HUES64 (cell line): ENCODE data around the gene IP6K3.

ENCODE experiments used
- H3K27ac ChIP-seq: 2 replicates; pipeline ENCODE4 v1.7.0; 2013; ENCODE audit warnings: low read depth, low read length, inconsistent platforms
- H3K27me3 ChIP-seq: 2 replicates; pipeline ENCODE4 v1.6.1; 2013; ENCODE audit warnings: mild to moderate bottlenecking, low read length; ENCODE audit not compliant: insufficient read depth
- H3K36me3 ChIP-seq: 2 replicates; pipeline ENCODE4 v1.6.1; 2013; ENCODE audit warnings: mild to moderate bottlenecking, low read length; ENCODE audit not compliant: insufficient read depth
- H3K4me1 ChIP-seq: 2 replicates; pipeline ENCODE4 v1.6.1; 2013; ENCODE audit warnings: mild to moderate bottlenecking, low read length, moderate library complexity; ENCODE audit not compliant: insufficient read depth
- H3K4me3 ChIP-seq: 2 replicates; pipeline ENCODE4 v1.5.1; 2013; ENCODE audit warnings: mild to moderate bottlenecking, low read length, moderate library complexity
- H3K9ac ChIP-seq: 2 replicates; pipeline ENCODE4 v1.6.1; 2013; ENCODE audit warnings: mild to moderate bottlenecking, low read depth, low read length
- H3K9me3 ChIP-seq: 2 replicates; pipeline ENCODE4 v1.6.1; 2013; ENCODE audit warnings: low read depth, low read length; ENCODE audit not compliant: insufficient read depth
- WGBS: fragments of 150-250, 120-280 bp; methylation state at CpG from one replicate; pipeline ENCODE4 v1.1.7; 2013; ENCODE audit warnings: missing lambda C conversion rate; 5-methylcytosine and 5-hydroxymethylcytosine counted together

Gene IP6K3

DNA sequence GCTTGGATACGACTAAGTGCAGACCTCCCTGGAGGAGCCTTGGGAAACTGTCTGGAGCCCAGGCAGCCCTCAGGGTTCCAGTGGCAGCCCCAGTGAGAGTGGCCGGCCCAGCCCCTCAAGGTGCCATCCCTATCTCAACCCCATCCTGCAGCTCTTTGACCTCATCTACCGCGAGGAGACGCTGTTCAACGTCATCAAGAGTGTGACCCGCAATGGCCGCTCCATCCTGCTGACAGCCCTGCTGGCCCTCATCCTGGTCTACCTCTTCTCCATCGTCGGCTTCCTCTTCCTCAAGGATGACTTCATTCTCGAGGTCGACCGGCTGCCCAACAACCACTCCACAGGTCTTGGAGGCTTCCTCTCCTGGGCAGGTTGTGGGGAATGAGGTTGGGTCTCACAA, 55.9 kb downstream of the IP6K3 start:
- Histone ChIP-seq H3K4me1 (no peaks in the 10 kb centered on the region), H3K9ac (no peak overlapping the region), H3K27ac (no peak overlapping the region), H3K4me3 (no peak overlapping the region), H3K36me3 (peaks cover 82% of the 10 kb centered on the region), H3K27me3 (no peaks in the 10 kb centered on the region), H3K9me3 (no peaks in the 10 kb centered on the region)
- 91% methylated on average over 13 of the region's 13 CpGs for WGBS

DNA sequence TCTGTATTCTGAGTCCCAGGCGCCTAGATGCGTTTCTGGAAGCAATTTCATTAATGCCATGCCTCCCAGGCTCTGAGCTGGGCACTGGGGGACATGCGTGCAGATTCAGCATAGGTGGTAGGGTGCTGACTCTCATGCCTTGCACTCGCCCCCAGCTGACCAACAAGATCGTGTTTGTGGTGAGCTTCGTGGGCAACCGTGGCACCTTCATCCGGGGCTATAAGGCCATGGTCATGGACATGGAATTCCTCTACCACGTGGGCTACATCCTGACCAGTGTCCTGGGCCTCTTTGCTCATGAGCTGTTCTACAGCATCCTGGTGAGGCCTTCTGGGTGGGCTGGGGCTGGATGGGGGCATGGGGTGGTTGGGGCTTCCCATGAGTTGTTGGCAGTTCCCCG, 56.8 kb downstream of the IP6K3 start:
- WGBS, result 95% methylated on average over 10 of the region's 10 CpGs
- Histone ChIP-seq H3K36me3 (peaks cover 82% of the 10 kb centered on the region), H3K9ac (no peak overlapping the region), H3K4me3 (no peak overlapping the region), H3K27ac (no peak overlapping the region), H3K27me3 (no peaks in the 10 kb centered on the region), H3K9me3 (no peaks in the 10 kb centered on the region), H3K4me1 (no peaks in the 10 kb centered on the region)

DNA sequence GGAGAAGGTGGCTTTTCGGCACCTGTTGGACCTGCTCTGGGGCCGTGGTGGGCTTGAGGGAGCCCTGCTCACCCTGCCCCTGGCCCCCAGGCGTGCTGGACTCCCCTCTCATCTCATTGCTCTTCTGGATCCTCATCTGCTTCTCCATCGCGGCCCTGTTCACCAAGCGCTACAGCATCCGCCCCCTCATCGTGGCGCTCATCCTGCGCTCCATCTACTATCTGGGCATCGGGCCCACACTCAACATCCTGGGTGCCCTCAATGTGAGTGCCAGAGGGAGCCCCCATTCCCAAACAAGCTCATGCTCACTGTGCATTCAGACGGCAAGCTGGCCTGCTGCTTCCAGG, 57.6 kb downstream of the IP6K3 start:
- 95% methylated on average over 12 of the region's 12 CpGs for WGBS
- Histone ChIP-seq H3K4me1 (no peaks in the 10 kb centered on the region), H3K36me3 (peaks cover 82% of the 10 kb centered on the region), H3K9me3 (no peaks in the 10 kb centered on the region), H3K9ac (no peak overlapping the region), H3K4me3 (no peak overlapping the region), H3K27me3 (no peaks in the 10 kb centered on the region), H3K27ac (no peak overlapping the region)

DNA sequence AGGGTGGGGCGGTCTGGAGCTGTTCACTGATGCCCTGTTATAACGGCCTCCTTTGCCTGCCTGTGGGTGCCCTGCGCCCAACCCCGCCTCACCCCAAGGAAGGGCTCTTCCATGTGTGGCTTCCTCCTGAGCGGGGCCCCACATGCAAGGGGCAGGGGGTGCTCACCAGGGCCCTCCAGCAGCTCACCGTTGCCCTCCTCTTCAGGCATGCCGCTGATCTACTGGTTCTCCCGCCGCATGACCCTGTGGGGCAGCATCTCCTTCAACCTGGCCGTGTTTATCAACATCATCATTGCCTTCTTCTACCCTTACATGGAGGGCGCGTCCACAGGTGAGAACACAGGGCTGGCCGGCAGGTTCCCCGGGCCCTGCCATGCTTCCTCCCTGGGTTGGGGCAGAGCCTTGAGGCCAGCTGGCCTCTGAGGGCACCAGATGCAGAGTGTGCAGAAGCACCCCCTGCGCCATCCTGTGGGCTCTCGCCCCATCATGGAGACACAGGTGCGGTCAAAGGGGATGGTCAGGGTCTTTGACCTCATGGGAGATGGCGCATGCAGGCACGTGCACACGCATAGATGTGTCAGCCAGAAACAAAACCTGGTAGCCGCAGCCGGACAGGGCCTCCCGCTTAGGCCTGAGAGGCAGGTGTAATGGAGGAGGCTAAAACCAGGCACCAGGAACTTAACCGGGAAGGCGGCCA, 58.1 kb downstream of the IP6K3 start:
- no peak overlapping the region for H3K9ac ChIP-seq
- H3K9me3 ChIP-seq, result no peaks in the 10 kb centered on the region
- H3K4me3 ChIP-seq, result no peak overlapping the region
- H3K27ac ChIP-seq, result no peak overlapping the region
- peaks cover 79% of the 10 kb centered on the region for H3K36me3 ChIP-seq
- no peaks in the 10 kb centered on the region for H3K27me3 ChIP-seq
- WGBS, result 93% methylated on average over 25 of the region's 25 CpGs
- no peaks in the 10 kb centered on the region for H3K4me1 ChIP-seq

DNA sequence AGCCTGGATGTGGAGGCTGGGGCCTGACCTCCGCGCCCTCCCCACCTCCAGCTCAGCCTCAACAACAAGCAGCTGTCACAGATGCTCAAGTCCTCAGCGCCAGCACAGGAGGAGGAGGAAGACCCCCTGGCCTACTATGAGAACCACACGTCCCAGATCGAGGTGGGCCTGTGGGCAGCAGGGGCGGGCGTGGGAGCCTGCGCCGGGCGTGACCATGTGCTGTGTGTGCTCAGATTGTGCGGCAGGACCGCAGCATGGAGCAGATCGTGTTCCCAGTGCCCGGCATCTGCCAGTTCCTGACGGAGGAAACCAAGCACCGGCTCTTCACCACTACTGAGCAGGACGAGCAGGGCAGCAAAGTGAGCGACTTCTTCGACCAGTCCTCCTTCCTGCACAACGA, 58.7 kb downstream of the IP6K3 start:
- Histone ChIP-seq H3K9ac (no peak overlapping the region), H3K4me3 (no peak overlapping the region), H3K36me3 (peaks cover 79% of the 10 kb centered on the region), H3K27me3 (no peaks in the 10 kb centered on the region), H3K9me3 (no peaks in the 10 kb centered on the region), H3K4me1 (no peaks in the 10 kb centered on the region), H3K27ac (no peak overlapping the region)
- WGBS, result 96% methylated on average over 20 of the region's 20 CpGs

DNA sequence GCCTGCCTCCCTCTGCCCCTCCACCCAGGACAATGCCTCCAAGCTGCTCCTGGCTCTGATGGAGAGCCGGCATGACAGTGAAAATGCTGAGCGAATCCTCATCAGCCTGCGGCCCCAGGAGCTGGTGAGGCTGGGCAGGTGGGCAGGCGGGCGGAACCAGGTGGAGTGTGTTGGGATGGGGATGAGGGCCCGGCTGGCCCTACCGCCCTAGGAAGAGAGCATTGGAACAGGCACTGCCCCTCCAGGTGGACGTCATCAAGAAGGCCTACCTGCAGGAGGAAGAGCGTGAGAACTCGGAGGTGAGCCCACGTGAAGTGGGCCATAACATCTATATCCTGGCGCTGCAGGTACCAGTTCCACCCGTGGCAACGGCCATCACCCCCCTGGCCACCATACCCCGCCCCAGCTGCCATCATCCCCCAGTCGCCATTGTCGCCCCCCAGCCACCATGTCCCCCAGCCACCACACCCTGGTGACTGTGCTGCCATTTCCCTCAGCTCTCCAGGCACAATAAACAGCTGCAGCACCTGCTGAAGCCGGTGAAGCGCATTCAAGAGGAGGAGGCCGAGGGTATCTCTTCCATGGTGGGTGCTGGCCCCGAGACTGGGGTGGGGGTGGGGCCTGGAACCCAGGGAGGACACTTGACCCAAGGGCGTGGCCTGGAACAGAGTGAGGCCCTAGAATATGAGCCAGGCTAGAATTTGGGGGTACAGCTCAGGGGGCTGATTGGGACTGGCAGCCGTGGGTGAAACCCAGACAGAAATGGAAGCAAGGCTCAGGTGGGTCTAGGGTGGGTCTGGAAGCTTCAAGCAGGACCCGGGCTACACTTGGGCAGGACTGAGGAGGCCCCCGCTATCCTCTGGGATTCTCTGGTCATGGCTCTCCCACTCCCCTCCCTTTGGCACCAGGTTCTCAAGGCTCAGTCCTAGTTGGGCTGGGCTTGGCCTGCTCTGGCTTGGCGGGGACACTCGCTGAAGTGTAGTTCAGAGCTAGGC, 59.4 kb downstream of the IP6K3 start:
- Histone ChIP-seq H3K4me3 (no peak overlapping the region), H3K36me3 (peaks cover 81% of the 10 kb centered on the region), H3K9me3 (no peaks in the 10 kb centered on the region), H3K9ac (no peak overlapping the region), H3K27me3 (no peaks in the 10 kb centered on the region), H3K27ac (no peak overlapping the region), H3K4me1 (no peaks in the 10 kb centered on the region)
- WGBS, result 93% methylated on average over 27 of the region's 27 CpGs

DNA sequence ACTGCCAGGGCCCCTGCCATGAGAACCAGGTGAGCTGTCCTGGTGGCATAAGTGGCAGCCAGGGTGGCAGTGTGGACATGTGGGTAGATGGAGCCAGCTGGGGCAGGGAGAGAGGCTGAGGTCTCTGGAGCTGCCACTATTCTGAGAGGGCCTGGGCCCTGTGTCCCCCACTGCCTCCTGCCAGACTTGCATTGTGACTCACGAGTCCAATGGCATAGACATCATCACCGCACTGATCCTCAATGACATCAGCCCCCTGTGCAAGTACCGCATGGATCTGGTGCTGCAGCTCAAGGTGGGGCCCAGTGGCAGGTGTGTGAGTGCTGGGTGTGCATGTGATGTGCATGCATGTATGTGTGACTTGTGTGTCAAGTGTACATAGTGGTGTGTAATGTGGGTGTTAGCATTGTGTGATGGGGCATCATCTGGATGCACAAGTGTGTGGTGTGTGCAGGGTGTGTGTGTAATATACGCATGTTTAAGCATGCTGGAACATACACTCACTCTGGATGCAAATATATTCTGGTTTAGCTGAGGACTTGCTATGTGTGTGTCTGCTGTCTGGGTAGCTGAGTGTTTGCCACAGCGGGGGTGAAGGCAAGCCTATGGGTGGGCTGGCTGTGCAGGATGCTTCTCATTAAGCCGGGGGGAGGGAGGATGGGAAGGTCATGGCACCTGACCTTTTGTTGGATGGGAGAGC, 60.3 kb downstream of the IP6K3 start:
- Histone ChIP-seq H3K9ac (no peak overlapping the region), H3K4me1 (no peaks in the 10 kb centered on the region), H3K36me3 (peaks cover 80% of the 10 kb centered on the region), H3K27me3 (no peaks in the 10 kb centered on the region), H3K9me3 (no peaks in the 10 kb centered on the region), H3K4me3 (no peak overlapping the region), H3K27ac (no peak overlapping the region)
- 92% methylated on average over 6 of the region's 6 CpGs for WGBS

DNA sequence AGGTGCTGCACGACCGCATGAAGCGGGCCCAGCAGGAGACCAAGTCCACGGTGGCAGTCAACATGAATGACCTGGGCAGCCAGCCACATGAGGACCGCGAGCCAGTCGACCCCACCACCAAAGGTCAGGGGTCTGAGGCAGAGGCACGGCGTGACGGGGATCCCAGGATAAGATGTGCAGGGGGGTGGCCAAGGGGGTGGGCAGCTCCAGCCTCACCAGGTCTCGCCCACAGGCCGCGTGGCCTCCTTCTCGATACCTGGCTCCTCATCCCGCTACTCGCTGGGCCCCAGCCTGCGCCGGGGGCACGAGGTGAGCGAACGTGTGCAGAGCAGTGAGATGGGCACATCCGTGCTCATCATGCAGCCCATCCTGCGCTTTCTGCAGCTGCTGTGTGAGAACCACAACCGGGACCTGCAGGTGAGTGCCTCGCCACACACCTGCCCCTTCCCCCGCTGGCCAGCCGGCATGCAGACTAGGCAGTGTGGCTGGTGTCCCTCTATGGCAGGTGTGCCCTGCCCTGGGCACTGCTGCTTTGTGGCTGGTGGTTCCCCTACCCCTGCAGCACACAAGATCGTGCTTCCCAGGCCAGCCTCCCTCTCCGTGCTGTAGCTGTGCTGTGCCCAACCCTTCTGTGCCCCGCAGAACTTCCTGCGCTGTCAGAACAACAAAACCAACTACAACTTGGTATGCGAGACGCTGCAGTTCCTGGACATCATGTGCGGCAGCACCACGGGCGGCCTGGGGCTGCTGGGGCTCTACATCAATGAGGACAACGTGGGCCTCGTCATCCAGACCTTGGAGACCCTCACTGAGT, 61.1 kb downstream of the IP6K3 start:
- Histone ChIP-seq H3K27ac (no peak overlapping the region), H3K36me3 (peaks cover 76% of the 10 kb centered on the region), H3K4me3 (no peak overlapping the region), H3K27me3 (no peaks in the 10 kb centered on the region), H3K9ac (no peak overlapping the region), H3K9me3 (no peaks in the 10 kb centered on the region), H3K4me1 (no peaks in the 10 kb centered on the region)
- 94% methylated on average over 38 of the region's 38 CpGs for WGBS

DNA sequence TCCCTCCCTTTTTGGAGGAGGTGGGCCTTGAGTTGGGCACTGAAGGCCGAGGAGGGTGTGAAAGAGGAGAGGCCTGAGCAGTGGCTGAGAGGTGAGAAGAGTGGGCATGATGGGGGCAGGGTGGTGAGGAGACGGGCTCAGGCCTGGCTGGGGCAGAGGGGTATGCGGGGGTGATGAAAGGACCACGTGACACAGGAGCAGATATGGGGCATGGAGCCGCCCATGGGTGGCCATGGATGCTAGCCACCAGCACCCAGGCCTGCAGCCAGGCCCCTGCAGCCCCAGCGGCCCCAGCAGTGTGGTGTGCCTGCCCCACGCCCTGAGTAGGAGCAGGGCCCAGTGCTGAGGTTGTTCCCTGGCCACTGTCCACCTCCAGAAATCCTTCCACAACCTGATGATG, 61.7 kb downstream of the IP6K3 start:
- 90% methylated on average over 7 of the region's 7 CpGs for WGBS

DNA sequence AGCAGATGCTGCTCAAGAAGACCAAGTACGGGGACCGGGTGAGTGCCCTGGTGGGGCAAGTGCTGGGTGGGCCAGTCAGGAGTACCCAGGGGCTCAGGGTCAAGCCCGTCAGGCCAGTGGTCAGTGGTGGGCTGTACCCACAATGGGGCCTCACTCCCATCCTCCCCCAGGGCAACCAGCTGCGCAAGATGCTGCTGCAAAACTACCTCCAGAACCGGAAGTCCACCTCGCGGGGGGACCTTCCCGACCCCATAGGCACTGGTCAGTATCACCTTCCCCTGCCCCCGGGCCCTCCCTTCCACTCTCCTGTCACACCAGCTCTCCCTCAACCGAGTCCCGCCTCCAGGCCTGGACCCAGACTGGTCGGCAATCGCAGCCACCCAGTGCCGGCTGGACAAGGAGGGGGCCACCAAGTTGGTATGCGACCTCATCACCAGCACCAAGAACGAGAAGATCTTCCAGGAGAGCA, 62.2 kb downstream of the IP6K3 start:
- Histone ChIP-seq H3K36me3 (peaks cover 75% of the 10 kb centered on the region), H3K9me3 (no peaks in the 10 kb centered on the region), H3K27me3 (no peaks in the 10 kb centered on the region), H3K27ac (no peak overlapping the region), H3K9ac (no peak overlapping the region), H3K4me3 (no peak overlapping the region), H3K4me1 (no peaks in the 10 kb centered on the region)
- 96% methylated on average over 16 of the region's 16 CpGs for WGBS

More for the DNA sequence above, 61.7 kb downstream of the IP6K3 start:
- H3K9me3 ChIP-seq, result no peaks in the 10 kb centered on the region
- no peak overlapping the region for H3K9ac ChIP-seq
- no peak overlapping the region for H3K4me3 ChIP-seq
- no peaks in the 10 kb centered on the region for H3K4me1 ChIP-seq
- no peak overlapping the region for H3K27ac ChIP-seq
- peaks cover 77% of the 10 kb centered on the region for H3K36me3 ChIP-seq
- no peaks in the 10 kb centered on the region for H3K27me3 ChIP-seq
